DMS 273 (cell line): ENCODE data around the gene WASF2.
"Not testable (repeated sequence)": the region's sequence is repeated elsewhere in the genome, so short reads cannot be mapped to it uniquely, and the experiment has no call there.

Source experiments
- DNase-seq: peaks from one replicate; lab custom pipeline; 2025; ENCODE audit not compliant: unreplicated experiment; lab: John Stamatoyannopoulos, UW

WASF2 gene

DNA sequence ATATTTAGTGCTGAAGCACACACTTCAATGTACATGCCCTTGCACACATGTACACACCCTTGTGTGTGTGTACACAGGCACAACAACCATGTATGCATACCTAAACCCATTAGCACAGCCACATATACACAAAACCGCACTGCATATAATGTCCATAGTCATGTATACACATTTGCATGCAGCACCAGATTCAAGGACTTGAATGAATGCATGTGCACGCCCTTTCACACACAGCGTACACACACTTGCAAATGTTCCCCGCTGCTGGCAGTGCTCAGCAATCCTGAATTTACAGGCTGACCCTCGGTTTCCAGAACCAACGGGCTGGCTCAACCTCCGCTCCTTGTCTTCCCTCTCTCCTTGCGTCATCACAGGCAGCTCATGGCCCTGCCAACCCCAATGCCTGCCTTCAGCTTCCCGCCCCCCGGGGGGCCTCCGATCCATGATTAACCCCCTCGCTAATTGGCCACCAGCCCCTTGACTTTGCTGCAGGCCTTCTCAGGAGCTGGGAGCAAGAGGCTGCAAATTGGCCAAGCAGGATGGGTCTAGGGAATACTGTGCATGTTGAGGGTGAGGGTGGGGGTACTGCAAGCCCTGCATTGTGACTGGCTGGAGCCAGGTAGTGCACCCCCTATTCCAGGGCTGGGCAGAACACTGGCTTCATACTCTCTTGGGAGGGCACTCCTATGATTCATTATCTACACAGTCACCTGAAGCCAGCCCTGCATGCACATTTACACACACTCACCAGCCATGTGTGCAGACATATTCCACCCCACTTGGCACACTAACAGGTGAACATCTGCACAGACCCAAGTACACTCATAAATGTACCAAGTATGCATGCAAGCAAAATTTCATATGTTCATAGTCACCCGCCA lies 89.6 kb downstream of the WASF2 start:
- no peak for DNase-seq

DNA sequence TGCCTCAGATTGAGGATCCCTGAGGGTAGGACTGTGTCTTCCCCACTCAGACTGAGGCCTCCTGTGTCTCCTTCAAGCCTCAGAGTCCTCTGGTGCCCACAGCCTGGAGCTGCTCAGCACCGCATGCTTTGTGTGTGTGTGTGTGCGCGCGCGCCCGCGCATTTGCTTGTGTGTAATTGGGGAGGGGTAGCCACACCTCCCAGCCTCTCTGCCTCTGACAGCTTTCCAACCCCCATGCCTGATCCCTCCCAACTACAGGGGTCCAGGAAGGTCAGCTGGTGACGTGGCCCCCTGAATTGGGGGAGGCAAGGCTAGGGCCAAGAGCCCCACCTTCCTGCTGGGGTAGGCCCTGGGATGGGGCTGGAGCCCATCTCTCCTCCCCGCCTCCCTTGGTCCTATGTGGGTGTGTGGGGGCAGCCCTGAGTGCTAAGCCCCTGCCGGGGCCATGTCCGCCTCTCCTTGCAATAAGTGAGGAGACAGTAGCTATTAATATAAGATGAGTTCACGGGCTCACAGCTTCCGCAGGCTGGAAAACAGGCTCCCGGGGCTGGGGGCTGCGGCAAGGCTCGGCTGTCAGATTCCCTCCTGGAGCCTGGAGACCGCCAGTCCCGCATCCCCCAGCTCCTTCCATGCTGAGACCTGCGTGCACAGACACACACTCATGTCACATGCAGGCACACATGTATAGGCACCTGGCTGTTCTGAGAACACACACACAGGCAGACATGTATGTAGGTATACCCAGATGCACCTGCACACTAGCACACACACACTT lies 90.5 kb downstream of the WASF2 start:
- no peak for DNase-seq

DNA sequence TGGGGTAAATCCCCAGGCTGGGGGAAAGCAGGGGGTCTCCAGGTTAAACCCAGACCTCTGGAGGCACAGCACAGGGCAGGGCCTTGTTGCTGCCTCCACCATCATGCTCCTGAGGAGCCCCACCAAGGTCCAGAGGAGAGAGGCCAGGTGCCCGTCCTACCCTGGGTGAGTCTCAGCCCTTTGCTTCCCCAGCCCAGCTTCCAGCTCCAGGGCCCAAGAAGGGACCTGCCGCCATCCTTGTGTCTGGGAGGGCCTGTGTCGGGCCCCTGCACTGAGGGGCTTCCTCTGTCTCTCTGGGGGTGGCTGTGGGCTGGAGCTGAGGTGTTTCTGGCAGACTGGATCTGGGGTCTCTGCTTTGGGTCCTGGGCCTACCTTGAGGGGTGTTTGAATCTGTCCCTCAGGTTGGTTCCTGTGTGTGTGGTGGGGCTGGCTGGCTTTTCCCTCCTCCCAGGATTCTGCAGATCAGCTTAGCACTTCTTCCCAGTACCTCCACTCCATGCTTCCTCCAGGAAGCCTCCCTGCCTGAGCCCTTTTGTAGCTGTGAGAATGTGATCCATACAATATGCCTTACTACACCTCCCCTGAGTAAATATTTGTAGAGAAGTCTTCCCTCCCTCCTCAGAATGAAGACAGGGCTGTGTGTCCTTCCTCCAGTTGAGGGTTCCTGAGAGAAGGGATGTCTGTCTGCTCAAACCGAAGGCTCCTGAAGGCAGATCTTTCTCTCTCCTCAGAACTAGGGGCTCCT lies 91.4 kb downstream of the WASF2 start:
- DNase-seq: no peak

DNA sequence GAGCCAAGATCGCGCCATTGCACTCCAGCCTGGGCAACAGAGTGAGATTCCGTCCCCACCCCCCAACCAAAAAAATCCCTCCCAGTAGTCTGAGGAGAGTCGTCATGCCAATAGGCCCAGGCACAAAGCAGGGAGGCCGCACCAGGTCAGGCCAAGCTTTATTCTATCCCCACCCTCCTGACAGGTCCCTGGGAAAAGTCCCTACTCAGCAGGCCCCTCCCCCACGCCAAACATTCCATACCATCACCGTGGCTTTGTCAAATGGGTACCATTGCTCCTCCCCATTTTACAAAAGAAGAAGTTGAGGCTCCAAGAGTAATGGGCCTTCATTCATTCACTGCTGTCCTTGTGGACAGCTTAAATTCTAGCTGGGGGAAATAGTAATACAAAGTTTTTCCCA lies 92.2 kb downstream of the WASF2 start:
- no peak for DNase-seq

DNA sequence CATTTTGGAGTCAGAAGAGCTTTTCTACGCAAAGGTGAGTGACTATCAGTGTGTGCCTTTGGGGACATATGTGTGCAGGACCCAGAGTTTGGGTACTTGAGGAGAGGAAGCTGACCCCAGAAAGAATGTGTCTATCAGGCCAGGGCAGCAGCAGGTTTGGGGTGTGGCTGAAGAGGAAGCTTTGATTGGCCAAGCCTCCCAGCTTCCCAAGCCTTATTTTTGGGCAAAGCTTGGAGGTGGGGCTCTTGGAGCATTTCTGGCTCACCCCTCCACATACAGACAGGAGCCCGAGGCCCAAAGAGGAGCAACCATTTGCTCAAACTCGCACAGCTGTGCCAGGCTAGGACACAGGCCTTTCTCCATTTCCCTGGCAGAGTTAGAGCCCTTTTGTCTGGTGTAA lies 92.9 kb downstream of the WASF2 start:
- peak; percentile 47 for DNase-seq

DNA sequence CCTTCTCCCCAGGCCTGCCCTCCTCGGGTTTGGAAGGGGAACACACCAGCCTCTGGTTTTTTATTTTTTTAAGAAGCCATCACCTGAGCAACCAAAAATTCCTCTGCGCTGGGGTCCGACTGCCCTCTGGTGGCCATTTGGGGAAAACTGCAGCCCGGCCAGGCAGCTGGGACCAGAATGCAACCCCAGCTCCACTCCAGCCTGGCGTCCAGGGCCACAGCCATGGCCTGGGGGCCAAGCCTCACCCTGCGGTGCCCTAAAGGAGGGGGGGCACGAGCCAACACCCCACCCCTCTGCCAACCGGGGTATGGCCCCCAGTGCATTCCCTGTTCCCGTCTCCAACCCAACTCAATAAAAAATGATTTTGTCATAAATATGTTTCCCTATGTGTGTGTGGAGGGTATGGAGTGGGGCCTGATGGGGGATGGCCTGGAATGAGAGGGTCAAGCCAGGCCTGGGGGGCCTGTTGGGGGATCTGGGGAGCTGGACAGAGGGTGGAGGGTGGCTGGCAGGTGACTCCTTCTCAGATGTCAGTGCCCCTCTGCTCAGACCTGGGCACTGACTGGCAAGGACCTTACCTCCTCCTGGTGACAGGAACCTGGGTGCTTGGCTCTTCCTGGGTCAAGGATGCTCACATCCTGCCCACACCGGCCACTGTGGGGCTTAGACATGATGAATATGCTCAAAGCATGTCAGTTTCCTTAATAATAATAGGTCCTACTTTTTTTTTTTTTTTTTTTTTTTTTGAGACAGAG lies 94.3 kb downstream of the WASF2 start:
- DNase-seq: peak; percentile 90

DNA sequence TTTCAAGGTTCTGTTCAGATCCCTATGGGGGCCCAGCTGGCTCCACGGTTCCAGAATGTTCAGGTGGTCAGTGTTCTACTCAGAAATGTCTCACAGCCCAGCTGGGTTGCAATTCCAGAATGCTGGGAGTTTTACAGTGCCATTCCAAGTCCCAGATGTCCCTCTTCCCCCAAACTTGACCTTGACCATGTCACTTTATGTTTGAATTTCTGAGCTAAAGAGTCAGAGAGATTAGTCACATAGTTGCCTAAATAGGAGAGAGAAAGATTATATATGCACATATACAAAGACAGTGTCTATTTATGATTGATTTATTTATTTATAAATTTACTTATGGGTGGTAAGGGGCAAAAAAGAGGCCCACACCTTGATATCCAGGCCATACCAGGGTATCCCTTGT lies 95.0 kb downstream of the WASF2 start:
- no peak for DNase-seq

DNA sequence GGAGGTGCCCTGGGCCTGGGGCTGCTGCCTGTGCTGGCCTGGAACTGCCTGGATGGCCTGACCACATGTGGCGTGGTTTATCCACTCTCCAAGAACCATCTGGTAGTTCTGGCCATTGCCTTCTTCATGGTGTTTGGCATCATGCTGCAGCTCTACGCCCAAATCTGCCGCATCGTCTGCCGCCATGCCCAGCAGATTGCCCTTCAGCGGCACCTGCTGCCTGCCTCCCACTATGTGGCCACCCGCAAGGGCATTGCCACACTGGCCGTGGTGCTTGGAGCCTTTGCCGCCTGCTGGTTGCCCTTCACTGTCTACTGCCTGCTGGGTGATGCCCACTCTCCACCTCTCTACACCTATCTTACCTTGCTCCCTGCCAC lies 95.7 kb downstream of the WASF2 start:
- no peak for DNase-seq

DNA sequence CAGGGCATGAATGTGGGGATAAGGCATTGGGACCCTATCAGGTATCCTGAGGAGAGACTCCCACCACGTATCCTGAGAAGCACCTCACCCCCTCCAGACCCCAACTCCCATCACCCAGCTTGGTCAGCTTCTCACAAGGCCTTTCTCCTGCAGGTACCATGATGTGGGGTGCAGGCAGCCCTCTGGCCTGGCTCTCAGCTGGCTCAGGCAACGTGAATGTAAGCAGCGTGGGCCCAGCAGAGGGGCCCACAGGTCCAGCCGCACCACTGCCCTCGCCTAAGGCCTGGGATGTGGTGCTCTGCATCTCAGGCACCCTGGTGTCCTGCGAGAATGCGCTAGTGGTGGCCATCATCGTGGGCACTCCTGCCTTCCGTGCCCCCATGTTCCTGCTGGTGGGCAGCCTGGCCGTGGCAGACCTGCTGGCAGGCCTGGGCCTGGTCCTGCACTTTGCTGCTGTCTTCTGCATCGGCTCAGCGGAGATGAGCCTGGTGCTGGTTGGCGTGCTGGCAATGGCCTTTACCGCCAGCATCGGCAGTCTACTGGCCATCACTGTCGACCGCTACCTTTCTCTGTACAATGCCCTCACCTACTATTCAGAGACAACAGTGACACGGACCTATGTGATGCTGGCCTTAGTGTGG lies 96.2 kb downstream of the WASF2 start:
- DNase-seq: no peak

DNA sequence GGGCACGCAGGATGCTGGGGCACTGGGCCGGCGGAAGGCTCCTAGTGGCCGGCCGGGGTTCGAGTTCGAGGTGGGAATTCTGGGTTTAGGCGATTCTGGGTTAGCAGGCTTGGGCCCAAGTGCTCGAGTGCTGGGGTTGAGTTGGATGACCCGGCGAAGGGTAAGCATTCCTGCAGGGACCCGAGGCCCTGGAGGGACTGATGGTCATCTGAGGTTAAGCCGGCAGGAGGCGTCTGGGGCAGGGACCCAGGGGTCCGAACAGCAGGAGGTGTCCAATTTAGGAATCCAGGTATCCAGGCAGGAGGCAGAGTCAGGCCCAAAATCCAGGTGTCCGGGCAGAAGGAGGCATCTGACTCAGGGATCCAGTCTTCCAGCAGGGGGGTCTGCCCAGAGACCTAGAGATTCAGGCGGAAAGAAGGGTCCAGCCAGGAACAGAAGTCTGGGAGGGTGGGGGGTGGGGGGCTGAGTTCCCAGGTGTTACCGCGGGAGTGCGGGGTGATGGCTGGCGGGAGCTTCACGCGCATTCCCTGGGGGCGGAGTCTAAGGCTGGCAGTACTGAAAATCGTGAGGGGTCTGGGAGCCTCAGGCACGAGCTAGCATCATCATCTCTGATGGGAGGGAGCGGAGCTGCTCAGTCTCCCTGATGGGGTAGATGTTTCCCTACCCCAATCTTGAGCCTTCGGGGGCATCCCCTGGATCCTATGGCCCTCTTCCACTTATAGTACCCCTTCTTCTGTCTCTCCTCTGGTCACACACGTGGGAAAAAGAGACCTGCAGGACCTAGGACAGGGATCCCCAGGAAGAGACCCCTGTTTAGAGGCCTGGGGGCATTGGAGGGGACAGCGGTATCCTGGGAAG lies 97.0 kb downstream of the WASF2 start:
- no peak for DNase-seq

DNA sequence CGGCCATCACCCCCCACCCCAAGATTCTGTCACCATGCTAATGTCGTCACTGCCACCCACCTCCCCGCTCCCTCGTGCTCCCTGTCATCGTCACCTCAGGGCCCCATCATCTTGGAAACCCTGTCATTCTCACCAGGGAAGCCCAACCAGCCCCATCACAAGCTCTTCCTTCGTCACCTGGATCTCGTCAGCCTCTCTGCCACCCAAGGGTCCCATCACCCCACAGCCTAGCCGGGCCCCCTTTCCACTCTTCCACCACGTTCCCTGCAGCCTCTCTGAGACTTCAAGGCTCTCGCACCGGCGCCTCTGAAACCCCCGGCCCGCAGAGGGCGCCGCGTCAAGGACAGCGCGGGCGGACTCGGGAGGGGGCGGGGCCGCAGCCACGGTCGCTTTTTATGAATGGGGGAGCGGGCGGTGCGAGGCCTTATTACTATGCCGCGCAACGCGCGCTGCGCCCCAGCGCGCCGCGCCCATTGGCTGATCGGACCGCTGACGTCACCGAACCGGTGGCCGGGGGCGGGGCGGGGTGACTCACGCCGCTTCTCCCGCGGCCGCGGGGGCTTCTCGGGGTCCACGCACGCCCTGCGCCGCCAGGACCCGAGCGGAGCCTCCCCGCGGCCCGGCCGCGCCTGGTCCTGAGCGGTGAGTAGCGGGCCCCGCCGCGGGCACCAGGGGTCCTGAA lies 97.7 kb downstream of the WASF2 start, which contains the start of gene GPR3:
Gene GPR3, plus strand, starts transcription at position 527 of the 682 bp plus-strand sequence. CDS start 1,177 bp downstream, outside the sequence.
- DNase-seq: peak; percentile 97

DNA sequence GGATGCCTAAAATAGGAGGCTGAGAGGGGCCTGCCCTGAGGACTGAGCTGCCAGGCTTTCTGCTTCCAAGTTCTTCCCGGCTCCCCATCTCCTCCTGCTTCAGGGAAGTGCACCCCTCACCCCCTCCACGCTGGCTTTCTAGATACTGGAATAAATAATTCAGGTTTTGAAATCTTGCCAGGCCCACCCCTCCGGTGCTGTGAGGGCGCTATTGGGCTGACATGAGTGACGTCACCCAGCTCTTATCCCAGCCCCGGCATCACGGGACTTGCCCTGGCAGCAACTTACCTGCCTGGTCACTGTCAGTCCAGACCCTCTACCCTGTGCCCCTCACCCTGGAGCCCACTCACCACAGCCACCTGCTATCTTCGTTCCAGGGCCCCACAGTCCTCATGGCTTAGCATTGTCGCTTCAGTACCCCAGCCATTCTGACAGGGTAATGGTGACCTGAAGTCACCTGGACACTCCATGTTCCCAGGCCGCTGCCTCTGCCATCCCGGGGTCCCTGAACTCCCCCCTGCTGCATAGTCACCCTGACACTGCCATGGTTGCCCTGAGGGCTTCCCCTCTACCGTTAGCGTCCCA lies 98.4 kb downstream of the WASF2 start:
- DNase-seq: peak; percentile 90

DNA sequence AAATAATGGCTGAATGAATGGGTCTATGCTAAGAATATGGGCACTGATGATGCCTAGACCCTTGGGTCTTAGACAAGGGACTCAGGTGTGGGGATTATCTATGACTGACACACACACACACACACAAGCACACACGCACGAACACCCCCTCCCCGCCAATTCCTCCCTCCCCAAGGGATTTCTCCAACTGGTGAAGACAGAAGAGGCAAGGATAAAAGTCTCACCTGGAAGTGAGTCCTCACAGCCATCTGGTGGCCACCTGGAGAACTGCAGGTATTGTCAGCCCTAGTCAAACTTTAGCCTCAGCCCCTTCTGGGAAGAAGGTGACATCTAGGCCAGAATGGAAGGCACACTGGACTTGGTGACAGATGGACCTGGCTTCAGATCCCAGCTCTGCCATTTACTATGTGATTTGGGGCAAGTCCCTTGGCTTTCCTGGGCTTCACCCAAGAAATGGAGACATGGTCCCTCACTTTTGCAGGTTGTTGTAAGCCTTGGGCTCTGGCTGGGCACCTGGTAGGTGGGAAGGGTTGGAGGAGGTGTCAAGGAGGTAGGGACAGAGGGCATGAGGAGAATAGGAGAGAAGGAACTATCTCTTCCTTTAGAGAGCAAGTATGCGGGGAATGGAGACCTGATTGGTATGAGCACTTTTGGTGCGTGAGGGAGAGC lies 101.5 kb downstream of the WASF2 start:
- DNase-seq: peak; percentile 80

DNA sequence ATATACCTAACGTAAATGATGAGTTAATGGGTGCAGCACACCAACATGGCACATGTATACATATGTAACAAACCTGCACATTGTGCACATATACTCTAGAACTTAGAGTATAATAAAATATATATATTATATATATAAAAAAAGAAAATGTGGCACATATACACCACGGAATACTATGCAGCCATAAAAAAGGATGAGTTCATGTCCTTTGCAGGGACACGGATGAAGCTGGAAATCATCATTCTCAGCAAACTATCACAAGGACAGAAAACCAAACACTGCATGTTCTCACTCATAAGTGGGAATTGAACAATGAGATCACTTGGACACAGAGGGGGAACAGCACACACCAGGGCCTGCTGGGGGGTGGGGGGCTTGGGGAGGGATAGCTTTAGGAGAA lies 105.2 kb downstream of the WASF2 start:
- not testable (repeated sequence) for DNase-seq

DNA sequence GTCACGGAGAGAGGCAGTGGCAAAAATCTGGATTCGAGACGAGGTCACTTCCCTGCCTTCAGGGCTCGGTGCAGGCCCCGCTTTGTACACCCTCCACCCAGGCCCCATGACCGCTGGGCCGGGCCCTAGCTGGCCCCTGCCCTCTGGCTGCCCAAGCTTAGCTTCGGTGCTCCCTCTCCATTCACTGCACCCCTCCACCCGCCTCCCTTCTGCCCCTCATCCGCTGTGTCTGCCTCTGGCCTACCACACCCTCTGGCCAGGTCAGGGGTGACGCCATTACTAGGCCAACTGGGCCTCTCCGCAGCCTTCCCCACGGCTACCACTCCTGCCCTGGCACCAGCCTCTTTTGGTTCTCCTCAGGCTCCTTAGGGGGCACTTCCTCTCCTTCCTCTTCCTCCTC lies 106.3 kb downstream of the WASF2 start:
- no peak for DNase-seq

DNA sequence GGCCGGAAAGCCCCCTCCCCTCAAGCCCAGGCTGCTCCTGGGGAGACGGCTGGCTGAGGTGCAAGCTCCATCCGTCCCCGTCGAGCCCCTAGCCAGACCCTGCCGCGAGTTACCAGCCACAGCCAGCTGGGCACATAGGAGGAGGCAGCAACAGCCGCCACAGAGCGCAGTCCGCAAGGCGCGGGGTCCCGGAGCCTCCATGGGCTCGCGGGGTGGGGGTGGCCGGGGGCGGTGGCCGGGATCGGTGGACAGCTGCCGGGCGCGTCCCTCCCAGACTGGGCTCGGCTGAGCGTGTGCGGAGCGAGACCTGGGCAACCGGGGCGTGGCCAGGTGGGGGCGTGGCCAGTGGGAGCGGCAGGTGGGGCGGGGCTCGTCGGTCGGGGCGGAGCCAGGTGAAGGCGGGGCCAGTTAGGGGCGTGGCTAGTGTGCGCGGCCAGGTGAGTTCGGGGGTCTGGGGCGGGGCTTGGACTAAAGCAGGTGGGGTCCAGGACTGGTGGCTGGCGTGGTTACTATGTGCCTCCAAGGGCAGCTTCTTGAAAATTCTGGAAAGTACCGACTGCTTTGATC lies 106.8 kb downstream of the WASF2 start, which contains the start of gene CD164L2:
Gene CD164L2, minus strand, starts transcription at position 295 of the 567 bp plus-strand sequence. Its CDS starts 94 bp downstream, at position 201.
- DNase-seq: no peak
